ENCODE results near the gene MDM2. TPM values are rescaled to one million over a fixed set of nuclear protein-coding genes. Genes with fewer than 3 reads are reported as not detected.

Gene MDM2
- total and polyA plus RNA-seq, 2 of the 8 experiments (the other 6 are each of a cell fraction or from before 2014, with no cell fraction given) = 15.1 to 115 TPM

DNA sequence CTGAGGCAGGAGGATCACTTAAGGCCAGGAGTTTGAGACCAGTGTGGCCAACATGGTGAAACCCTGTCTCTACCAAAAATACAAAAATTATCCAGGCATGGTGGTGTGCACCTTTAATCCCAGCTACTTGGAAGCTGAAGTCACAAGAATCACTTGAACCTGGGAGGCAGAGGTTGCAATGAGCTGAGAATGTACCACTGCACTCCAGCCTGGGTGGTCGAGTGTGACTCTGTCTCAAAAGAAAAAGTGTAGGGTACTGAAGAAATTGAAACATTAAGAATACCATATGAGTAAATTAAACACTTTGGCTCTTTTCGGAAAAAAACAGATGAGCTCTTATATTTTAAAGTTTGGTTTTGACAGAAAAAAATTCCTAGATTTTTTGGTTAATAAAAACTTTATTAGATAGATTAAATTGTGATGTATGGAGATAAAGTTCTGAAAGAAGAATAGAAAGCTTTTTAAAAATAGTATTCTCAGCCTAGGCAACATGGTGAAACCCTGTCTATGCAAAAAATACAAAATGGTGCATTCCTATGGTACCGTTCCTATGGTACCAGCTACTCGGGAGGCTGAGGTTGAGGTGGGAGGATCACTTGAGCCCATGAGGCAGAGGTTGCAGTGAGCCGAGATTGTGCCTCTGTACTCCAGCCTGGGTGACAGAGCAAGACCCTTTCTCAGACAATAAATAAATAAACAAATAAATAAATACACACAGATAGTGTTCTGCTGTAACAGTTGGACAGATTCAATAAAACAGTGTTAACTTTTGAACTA is 20.1 kb downstream of the MDM2 start (continued):
- TF ChIP-seq RAD21 (IDR thresholded peaks at IDR 0.05 in 1 of 2, conservative IDR thresholded peaks at IDR 0.05 in 1 of 2; ENCODE audit: low read depth in 2 of 2, low read length in 2 of 2) = no peak

Measured in H1 (cell line).